Activated naive CD4-positive, alpha-beta T cell treated with anti-CD3 and anti-CD28 coated beads, Interleukin-2, amount 50 U/mL, for 72 hours (primary cell): ENCODE results near the gene CACFD1. TPM values are rescaled to one million over a fixed set of nuclear protein-coding genes. Genes with fewer than 3 reads are reported as not detected.
"Not testable (repeated sequence)": the region's sequence is repeated elsewhere in the genome, so short reads cannot be mapped to it uniquely, and the experiment has no call there.

Source experiments
- ATAC-seq, 2 donors: fragments of 150-1000 bp; cut with Tn5 transposase; 2 replicates each; pipeline ENCODE4 v1.10.0; 2021; ENCODE audit warnings: mild to moderate bottlenecking in 2 of 2, moderate library complexity in 2 of 2
- DNase-seq, 2 donors: peaks; one replicate each; pipeline ENCODE4 v3.0.0; 2021 to 2022; ENCODE audit warnings: low spot score in 2 of 2
- H3K27ac Mint-ChIP-seq, 2 donors: one replicate each; pipeline ENCODE4 v1.8.0; 2022; ENCODE audit warnings: mild to moderate bottlenecking in 2 of 2, mixed read lengths in 2 of 2
- H3K36me3 Mint-ChIP-seq, 2 donors: one replicate each; pipeline ENCODE4 v1.8.0; 2022; ENCODE audit warnings: mixed read lengths in 2 of 2
- H3K9me3 Mint-ChIP-seq, 2 donors: one replicate each; pipeline ENCODE4 v1.8.0; 2022; ENCODE audit warnings: mixed read lengths in 2 of 2
- total RNA-seq, 2 donors: library from RNA; stranded (reverse); gene quantifications; one replicate each; pipeline ENCODE4 v1.2.3, GENCODE V29; 2022

CACFD1 gene
- total RNA-seq, 2 donors from 2014 or later, result 0.37 to 2.3 TPM

DNA sequence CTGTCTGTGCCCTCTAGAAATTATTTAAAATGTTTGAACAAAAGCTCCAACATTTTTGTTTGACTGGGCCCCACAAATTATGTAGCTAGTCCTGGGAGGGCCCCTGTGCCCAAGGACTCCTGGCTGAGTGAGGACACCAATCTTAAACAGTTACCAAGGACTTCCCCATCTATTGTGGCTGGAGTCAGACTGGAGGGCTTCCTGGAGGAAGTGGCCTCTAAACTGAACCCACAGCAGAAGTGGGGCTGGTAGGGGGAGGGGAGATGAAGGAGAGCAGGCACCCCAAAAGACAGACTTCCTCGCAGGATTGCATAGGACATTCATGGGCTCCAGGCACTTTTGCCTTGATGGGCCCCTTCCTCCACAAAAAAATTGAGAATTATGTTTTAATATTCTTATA, 29.5 kb upstream of the CACFD1 start:
- Mint-ChIP-seq H3K9me3 (no peaks in the 10 kb centered on the region), H3K36me3 (no peaks in the 10 kb centered on the region), H3K27ac (no peak overlapping the region)
- ATAC-seq, result no peak
- DNase-seq, result no peak

DNA sequence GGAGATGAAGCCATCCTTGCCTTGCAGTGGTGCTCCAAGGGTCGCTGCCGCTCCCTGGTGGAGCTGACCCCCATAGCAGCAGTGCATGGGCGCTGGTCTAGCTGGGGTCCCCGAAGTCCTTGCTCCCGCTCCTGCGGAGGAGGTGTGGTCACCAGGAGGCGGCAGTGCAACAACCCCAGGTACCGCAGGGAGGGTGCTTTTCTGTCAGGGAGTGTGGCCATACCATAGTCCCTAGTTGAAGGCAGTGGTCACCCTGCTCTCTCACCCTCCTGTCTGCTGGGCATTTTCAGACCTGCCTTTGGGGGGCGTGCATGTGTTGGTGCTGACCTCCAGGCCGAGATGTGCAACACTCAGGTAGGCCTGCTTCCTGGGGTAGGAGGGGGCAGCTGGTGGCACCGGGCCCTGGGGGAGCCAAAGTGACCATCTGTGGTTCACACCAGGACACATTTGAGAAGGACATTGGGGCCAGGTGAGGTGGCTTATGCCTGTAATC, 26.4 kb upstream of the CACFD1 start:
- no peak for ATAC-seq
- Mint-ChIP-seq H3K9me3 (no peaks in the 10 kb centered on the region), H3K36me3 (no peaks in the 10 kb centered on the region), H3K27ac (peak overlapping the region in 1 of 2 donors; percentile 22)
- DNase-seq, result no peak

DNA sequence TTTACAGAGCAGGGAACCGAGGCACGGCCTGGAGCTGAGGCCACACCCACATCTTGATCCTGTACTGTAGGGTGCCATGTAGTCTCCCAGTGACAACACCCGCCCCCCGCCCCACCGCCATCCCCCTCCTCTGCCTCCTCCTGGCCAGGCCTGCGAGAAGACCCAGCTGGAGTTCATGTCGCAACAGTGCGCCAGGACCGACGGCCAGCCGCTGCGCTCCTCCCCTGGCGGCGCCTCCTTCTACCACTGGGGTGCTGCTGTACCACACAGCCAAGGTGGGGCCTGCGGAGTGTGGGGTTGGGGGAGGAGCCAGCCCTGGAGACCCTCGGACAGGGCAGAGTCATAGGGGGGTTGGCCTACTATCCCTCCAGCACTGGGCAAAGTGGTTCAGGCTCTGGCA, 23.1 kb upstream of the CACFD1 start:
- DNase-seq, result no peak
- no peaks in the 10 kb centered on the region for H3K9me3 Mint-ChIP-seq
- no peak overlapping the region for H3K27ac Mint-ChIP-seq
- H3K36me3 Mint-ChIP-seq, result no peaks in the 10 kb centered on the region
- no peak for ATAC-seq

- H3K36me3 Mint-ChIP-seq, result no peaks in the 10 kb centered on the region
- H3K9me3 Mint-ChIP-seq, result no peaks in the 10 kb centered on the region
- ATAC-seq (peak in 1 of 2 donors; percentile 38), DNase-seq (no peak)
- H3K27ac Mint-ChIP-seq, result no peak overlapping the region
These were observed 21.8 kb upstream of the CACFD1 start for GRCh38 chr9:133437753-133438531.

GRCh38 chr9:133439337-133439736, 20.4 kb upstream of the CACFD1 start:
- Mint-ChIP-seq H3K36me3 (no peaks in the 10 kb centered on the region), H3K27ac (no peak overlapping the region), H3K9me3 (no peaks in the 10 kb centered on the region)
- ATAC-seq (peak; percentile 35 to 46), DNase-seq (no peak)

DNA sequence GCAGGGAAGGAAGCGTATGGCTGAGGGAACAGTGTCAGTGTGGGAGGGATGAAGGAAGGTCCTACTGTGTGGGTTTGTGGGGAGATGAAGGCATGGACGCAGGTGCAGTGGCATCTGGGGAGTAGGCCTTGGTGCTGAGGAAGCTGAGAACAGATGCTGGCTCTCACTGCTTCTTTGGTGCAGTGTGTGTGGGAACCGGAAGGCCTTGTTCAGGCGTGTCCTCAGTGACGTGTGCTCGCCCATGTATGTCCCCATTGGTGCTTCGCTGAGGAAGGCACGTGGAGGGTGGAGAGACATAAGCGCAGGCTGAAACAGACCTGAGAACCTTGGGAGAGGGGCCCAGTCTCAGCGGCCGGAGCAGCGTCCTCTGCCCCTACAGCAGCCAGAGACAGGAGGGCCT, 18.9 kb upstream of the CACFD1 start:
- DNase-seq (no peak), ATAC-seq (no peak)
- H3K36me3 Mint-ChIP-seq, result no peaks in the 10 kb centered on the region
- peak overlapping the region in 1 of 2 donors; percentile 54 for H3K27ac Mint-ChIP-seq
- H3K9me3 Mint-ChIP-seq, result no peaks in the 10 kb centered on the region

- no peak for DNase-seq
- Mint-ChIP-seq H3K9me3 (no peaks in the 10 kb centered on the region), H3K36me3 (no peaks in the 10 kb centered on the region), H3K27ac (no peak overlapping the region)
- ATAC-seq, result no peak
These were observed 18.2 kb upstream of the CACFD1 start for GRCh38 chr9:133441571-133441970.

GRCh38 chr9:133443248-133443647, 16.5 kb upstream of the CACFD1 start:
- H3K27ac Mint-ChIP-seq, result no peak overlapping the region
- no peaks in the 10 kb centered on the region for H3K36me3 Mint-ChIP-seq
- DNase-seq, result no peak
- ATAC-seq, result no peak
- H3K9me3 Mint-ChIP-seq, result no peaks in the 10 kb centered on the region

- ATAC-seq (no peak), DNase-seq (no peak)
- no peaks in the 10 kb centered on the region for H3K9me3 Mint-ChIP-seq
- no peak overlapping the region for H3K27ac Mint-ChIP-seq
- no peaks in the 10 kb centered on the region for H3K36me3 Mint-ChIP-seq
These were observed 15.8 kb upstream of the CACFD1 start for GRCh38 chr9:133443982-133444381.

DNA sequence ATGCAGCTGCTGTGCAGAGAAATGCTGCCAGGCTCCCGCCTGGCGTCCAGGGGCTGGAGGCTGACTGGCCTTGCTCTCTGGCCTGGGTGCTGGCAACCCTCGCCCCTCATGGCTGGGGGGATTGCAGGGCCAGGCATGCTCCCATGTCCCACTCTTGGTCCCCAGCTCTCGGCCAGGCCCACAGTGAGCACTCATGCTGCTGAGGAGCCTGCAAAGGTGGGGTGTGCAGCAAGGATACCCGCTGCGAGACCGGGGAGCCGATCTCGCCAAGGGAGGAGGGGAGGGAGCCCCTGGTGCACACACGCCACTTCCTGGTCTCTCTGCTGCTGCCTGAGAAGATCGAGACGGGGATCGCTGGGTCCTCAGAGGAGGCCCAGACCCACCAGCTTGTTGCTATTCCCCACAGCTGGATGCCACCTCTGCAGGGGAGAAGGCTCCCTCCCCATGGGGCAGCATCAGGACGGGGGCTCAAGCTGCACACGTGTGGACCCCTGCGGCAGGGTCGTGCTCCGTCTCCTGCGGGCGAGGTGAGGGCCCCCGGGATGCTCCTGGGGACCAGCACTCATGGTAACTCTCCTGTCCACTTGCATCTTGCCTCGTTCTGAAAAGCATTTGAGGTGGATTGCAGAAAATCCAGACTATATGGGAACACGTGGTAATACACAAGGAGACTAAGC, 14.3 kb upstream of the CACFD1 start:
- Mint-ChIP-seq H3K36me3 (no peaks in the 10 kb centered on the region), H3K9me3 (no peaks in the 10 kb centered on the region), H3K27ac (no peak overlapping the region)
- ATAC-seq (no peak), DNase-seq (no peak)

- H3K9me3 Mint-ChIP-seq, result no peaks in the 10 kb centered on the region
- no peak for DNase-seq
- no peaks in the 10 kb centered on the region for H3K36me3 Mint-ChIP-seq
- H3K27ac Mint-ChIP-seq, result no peak overlapping the region
- ATAC-seq, result no peak
These were observed 11.2 kb upstream of the CACFD1 start for GRCh38 chr9:133448487-133448972.

DNA sequence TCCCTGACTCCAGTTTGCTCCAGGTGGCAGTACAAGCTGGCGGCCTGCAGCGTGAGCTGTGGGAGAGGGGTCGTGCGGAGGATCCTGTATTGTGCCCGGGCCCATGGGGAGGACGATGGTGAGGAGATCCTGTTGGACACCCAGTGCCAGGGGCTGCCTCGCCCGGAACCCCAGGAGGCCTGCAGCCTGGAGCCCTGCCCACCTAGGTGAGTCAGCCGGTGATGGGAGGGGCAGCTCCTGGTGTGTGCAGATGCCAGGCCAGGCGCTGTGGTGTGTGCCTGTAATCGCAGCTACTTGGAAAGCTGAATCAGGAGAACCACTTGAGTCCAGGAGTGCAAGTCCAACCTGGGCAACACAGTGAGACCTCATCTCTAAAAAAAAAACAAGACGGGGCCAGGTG, 10.0 kb upstream of the CACFD1 start:
- no peak overlapping the region for H3K27ac Mint-ChIP-seq
- H3K36me3 Mint-ChIP-seq, result no peaks in the 10 kb centered on the region
- DNase-seq, result no peak
- H3K9me3 Mint-ChIP-seq, result no peaks in the 10 kb centered on the region
- ATAC-seq, result no peak

DNA sequence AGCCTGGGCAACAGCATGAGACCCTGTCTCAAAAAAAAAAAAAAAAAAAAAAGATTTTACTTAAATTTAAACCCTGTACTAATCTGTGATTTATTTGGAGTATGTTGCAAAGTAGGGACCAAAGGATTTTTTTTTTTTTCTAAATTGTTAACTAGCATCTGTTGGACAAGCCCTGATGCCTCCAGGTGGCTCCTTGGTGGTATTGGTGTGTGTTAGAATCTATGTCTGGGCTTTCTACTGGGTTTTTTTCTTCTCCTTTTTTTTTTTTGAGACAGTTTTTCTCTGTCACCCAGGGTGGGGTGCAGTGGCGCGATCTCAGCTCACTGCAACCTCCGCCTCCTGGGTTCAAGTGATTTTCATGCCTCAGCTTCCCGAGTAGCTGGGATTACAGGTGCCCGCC, 7.9 kb upstream of the CACFD1 start:
- not testable (repeated sequence) for ATAC-seq, H3K36me3 Mint-ChIP-seq, DNase-seq, H3K9me3 Mint-ChIP-seq, H3K27ac Mint-ChIP-seq

DNA sequence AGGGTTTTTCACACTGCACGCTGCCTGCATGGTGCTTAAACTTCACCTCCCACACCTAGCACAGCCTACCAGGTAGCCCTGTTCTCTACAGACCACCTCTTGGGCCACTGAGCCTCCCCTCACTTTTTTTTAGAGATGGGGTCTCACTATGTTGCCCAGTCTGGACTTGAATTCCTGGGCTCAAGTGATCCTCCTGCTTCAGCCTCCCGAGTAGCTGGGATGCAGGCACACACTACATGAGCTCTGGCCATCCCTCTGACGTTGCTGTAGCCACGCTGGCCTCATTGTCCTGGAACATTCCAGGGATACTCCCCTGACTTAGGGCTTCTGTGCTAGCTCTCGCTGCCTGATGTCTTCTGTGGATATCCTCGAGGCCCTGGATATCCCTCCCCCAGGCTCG, 7.2 kb upstream of the CACFD1 start:
- no peaks in the 10 kb centered on the region for H3K36me3 Mint-ChIP-seq
- H3K27ac Mint-ChIP-seq, result peak overlapping the region in 1 of 2 donors; percentile 36
- no peaks in the 10 kb centered on the region for H3K9me3 Mint-ChIP-seq
- ATAC-seq, result no peak
- DNase-seq, result no peak

DNA sequence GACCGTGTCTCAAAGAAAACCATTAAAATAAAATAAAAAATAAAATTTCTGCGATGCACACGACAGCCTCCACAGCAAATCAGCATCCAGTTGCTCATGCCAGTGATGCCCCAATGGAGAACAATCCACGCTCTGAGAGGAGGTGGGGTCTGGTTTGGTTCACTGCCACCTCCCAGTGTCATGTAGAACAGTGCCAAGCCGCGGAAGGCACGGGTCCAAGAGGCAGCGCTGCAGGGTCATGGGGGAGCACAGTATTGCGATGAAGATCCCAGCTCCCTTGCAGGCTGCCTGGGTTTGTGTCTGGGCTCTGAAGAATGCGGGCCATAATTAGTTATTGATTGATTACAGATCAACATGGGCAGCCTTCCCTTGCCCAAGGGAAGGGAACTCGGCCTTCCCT, 6.1 kb upstream of the CACFD1 start:
- no peak overlapping the region for H3K27ac Mint-ChIP-seq
- ATAC-seq (no peak), DNase-seq (no peak)
- H3K36me3 Mint-ChIP-seq, result no peaks in the 10 kb centered on the region
- no peaks in the 10 kb centered on the region for H3K9me3 Mint-ChIP-seq

- ATAC-seq, result no peak
- no peaks in the 10 kb centered on the region for H3K36me3 Mint-ChIP-seq
These were observed 5.5 kb upstream of the CACFD1 start for GRCh38 chr9:133454325-133454724.

DNA sequence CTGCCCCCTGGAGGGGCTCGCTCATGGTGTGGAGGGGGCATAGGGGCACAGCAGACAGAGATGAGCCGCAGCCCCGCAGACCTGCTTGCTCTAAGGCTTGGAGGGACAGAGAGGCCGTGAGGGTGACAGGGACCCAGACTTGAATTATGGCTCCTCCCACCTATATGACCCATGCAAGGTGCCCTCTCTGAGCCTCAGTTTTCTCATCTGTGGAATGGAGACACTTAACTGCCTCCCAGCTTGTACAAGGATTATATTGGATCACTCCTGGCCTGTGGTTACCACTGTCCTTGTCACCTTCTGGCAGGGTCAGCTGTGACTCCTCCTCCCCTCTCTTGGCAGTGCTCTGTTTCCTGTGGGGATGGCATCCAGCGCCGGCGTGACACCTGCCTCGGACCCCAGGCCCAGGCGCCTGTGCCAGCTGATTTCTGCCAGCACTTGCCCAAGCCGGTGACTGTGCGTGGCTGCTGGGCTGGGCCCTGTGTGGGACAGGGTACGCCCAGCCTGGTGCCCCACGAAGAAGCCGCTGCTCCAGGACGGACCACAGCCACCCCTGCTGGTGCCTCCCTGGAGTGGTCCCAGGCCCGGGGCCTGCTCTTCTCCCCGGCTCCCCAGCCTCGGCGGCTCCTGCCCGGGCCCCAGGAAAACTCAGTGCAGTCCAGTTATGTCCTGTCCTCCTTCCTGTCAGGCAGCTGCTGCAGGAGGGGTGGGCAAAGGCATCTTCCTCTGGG, 4.7 kb upstream of the CACFD1 start:
- DNase-seq (no peak), ATAC-seq (no peak)
- no peaks in the 10 kb centered on the region for H3K9me3 Mint-ChIP-seq
- H3K36me3 Mint-ChIP-seq, result no peaks in the 10 kb centered on the region
- H3K27ac Mint-ChIP-seq, result no peak overlapping the region

More at GRCh38 chr9:133454325-133454724, 5.5 kb upstream of the CACFD1 start:
- DNase-seq, result no peak
- Mint-ChIP-seq H3K9me3 (no peaks in the 10 kb centered on the region), H3K27ac (no peak overlapping the region)
